GM10266 (cell line): ENCODE results near the gene BCL7C.

Experiments used
- DNase-seq: peaks from one replicate; pipeline ENCODE4 v3.0.0; 2012; ENCODE audit errors: extremely low spot score
- CTCF ChIP-seq: IDR thresholded peaks from 2 replicates; pipeline ENCODE4 v1.5.1; 2012; ENCODE audit warnings: mild to moderate bottlenecking, low read depth; ENCODE audit not compliant: control insufficient read depth, insufficient read depth; ENCODE audit errors: missing control alignments

The BCL7C gene

GRCh38 chr16:30907064-30907463 is 13.2 kb upstream of the BCL7C start:
- TF ChIP-seq CTCF: no peak
- no peak for DNase-seq

DNA sequence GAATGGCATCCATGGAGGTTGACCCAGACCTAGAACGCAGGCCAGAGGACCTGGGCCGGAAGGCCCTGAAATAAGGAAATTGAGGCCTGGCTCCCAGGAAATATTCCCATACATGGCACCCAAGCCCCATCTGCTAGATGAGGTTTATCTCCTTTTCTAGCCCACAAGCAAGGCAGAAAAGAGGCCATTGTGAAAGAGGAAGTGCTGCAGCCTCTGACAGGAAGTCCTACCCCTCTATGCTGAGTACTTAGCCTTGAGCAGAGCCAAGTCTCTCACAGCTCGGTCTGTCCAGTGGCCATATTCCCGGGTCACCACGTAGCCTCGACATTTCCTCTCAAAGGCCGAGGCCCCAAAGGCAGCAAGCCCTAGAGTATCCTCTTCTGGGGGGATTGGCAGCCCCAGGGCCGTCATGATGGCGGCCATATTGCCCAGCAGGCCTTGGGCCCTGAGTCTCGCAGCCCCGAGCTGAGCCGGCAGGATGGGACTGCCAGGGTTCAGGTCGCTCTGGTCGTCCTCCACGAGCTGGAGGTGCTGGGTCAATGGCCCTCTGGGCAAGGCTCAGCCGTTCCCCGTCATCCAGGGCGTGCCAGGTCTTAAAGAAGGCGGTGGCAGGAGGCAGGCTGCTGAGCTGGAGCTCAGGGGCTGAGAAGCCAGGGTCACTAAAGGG is 10.4 kb upstream of the BCL7C start:
- DNase-seq: no peak
- TF ChIP-seq CTCF: no peak

DNA sequence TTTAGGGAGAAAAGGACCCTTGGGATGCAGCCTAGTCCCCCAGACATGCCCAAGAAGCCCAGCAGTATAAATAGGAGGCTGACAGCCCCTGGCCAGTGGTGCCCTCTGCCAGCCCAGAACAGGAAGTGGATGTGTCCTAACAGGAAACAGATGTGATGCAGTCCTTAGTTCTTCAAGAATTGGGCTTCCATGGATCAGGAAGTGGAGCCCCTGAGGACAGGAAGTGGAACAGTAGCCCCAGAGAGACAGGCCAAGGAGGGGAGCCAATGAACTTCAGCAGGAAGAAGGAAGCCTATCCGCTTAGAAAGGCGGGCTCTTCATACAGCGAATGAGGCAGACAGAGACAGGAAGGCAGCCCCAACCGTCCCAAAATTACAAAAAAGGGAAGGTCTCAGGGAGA is 9.7 kb upstream of the BCL7C start:
- no peak for TF ChIP-seq CTCF
- DNase-seq: no peak

DNA sequence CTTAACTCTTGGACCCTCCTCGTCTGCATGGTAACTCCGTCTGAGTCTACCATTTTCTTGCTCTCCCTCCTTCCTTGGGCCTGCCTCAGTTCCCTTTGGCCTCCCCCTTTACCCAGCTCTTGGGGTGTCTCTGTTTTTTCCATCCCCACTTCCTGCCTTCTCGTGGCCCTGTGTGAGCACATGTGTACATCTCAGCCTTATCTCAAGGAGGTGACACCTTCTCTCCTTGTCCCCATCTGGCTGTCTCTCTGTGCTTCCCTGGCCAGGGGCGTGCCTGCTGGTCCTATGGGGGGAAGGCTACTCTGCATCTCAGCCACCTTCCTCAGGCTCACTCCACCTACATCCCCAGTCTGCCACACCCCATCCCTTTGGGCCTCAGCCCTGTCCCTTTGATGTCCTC is 9.1 kb upstream of the BCL7C start:
- no peak for DNase-seq
- no peak for TF ChIP-seq CTCF

- peak; percentile 80 for TF ChIP-seq CTCF
- peak; percentile 92 for DNase-seq
Measured at GRCh38 chr16:30902029-30902972, 8.4 kb upstream of the BCL7C start.

GRCh38 chr16:30901201-30902028 is 7.5 kb upstream of the BCL7C start:
- DNase-seq: no peak

More at GRCh38 chr16:30901201-30902028, 7.5 kb upstream of the BCL7C start:
- no peak for TF ChIP-seq CTCF
